HuH-7 (cell line): ENCODE results near the gene KRTAP4-11.
"Not testable (repeated sequence)": the region's sequence is repeated elsewhere in the genome, so short reads cannot be mapped to it uniquely, and the experiment has no call there.

Source experiments
- DNase-seq: peaks from one replicate; pipeline ENCODE4 v3.0.0; 2011; ENCODE audit warnings: low spot score

Gene KRTAP4-11

GRCh38 chr17:41117846-41118386, at the start of gene KRTAP4-11:
KRTAP4-11 (minus strand) TSS chr17:41118373; CDS start chr17:41118315, 58 bp downstream.
- DNase-seq, result not testable (repeated sequence)

GRCh38 chr17:41167561-41167960, 49.4 kb upstream of the KRTAP4-11 start:
- no peak for DNase-seq

GRCh38 chr17:41163828-41164227, 45.7 kb upstream of the KRTAP4-11 start:
- DNase-seq, result no peak

- no peak for DNase-seq
Measured at GRCh38 chr17:41160648-41161047, 42.5 kb upstream of the KRTAP4-11 start, which contains the start of gene KRTAP4-4. KRTAP4-4 (minus strand) TSS chr17:41160748; CDS start chr17:41160691, 57 bp downstream.

- not testable (repeated sequence) for DNase-seq
Measured at GRCh38 chr17:41160190-41160589, 42.0 kb upstream of the KRTAP4-11 start.

- DNase-seq, result no peak
Measured at GRCh38 chr17:41153856-41154255, 35.7 kb upstream of the KRTAP4-11 start.

GRCh38 chr17:41151525-41151924, 33.4 kb upstream of the KRTAP4-11 start:
- DNase-seq, result no peak

GRCh38 chr17:41150026-41150425, 31.9 kb upstream of the KRTAP4-11 start:
- DNase-seq, result no peak

GRCh38 chr17:41149652-41149985, 31.4 kb upstream of the KRTAP4-11 start, which contains the start of gene KRTAP4-5:
KRTAP4-5 (minus strand) TSS chr17:41149825; CDS start chr17:41149767, 58 bp downstream.
- no peak for DNase-seq

GRCh38 chr17:41148971-41149651, 30.9 kb upstream of the KRTAP4-11 start:
- DNase-seq, result not testable (repeated sequence)

- no peak for DNase-seq
Measured at GRCh38 chr17:41147531-41148204, 29.5 kb upstream of the KRTAP4-11 start.

GRCh38 chr17:41145261-41145660, 27.1 kb upstream of the KRTAP4-11 start:
- DNase-seq, result no peak

GRCh38 chr17:41144846-41145245, 26.7 kb upstream of the KRTAP4-11 start:
- DNase-seq, result no peak

GRCh38 chr17:41141361-41141760, 23.2 kb upstream of the KRTAP4-11 start:
- no peak for DNase-seq

- no peak for DNase-seq
Measured at GRCh38 chr17:41140360-41141131, 22.4 kb upstream of the KRTAP4-11 start, which contains the start of gene KRTAP4-6. KRTAP4-6 (minus strand) TSS chr17:41140544; CDS start chr17:41140487, 57 bp downstream.

GRCh38 chr17:41139865-41140264, 21.7 kb upstream of the KRTAP4-11 start:
- DNase-seq, result not testable (repeated sequence)

GRCh38 chr17:41133880-41134735, 15.9 kb upstream of the KRTAP4-11 start:
- no peak for DNase-seq

- DNase-seq, result no peak
Measured at GRCh38 chr17:41131979-41132378, 13.8 kb upstream of the KRTAP4-11 start.

- no peak for DNase-seq
Measured at GRCh38 chr17:41127371-41127770, 9.2 kb upstream of the KRTAP4-11 start.

- no peak for DNase-seq
Measured at GRCh38 chr17:41126412-41126811, 8.2 kb upstream of the KRTAP4-11 start.

GRCh38 chr17:41125064-41125463, 6.9 kb upstream of the KRTAP4-11 start:
- no peak for DNase-seq
